Osteoblast (primary cell): Measurements from ENCODE around the gene JAK1. TPM values are rescaled to one million over a fixed set of nuclear protein-coding genes. Genes with fewer than 3 reads are reported as not detected.

Source experiments
- DNase-seq: peaks from one replicate; pipeline ENCODE4 v3.0.0; 2011; ENCODE audit warnings: low spot score, mixed read lengths; ENCODE audit not compliant: insufficient read length; ENCODE audit errors: missing footprints
- H2AFZ ChIP-seq: 2 replicates; pipeline ENCODE4 v1.6.0; 2011; ENCODE audit warnings: mild to moderate bottlenecking, low read length
- H3K27ac ChIP-seq: 2 replicates; pipeline ENCODE4 v1.5.1; 2011; ENCODE audit warnings: mild to moderate bottlenecking, low read depth, low read length, moderate library complexity
- H3K27me3 ChIP-seq: 2 replicates; pipeline ENCODE4 v1.6.0; 2012; ENCODE audit warnings: mild to moderate bottlenecking, control low read depth, inconsistent platforms, low read length, moderate library complexity; ENCODE audit not compliant: insufficient read depth
- H3K36me3 ChIP-seq: 2 replicates; pipeline ENCODE4 v1.5.1; 2011; ENCODE audit warnings: mild to moderate bottlenecking, low read length, control low read depth, moderate library complexity; ENCODE audit not compliant: insufficient read depth
- H3K4me1 ChIP-seq: 2 replicates; pipeline ENCODE4 v1.5.1; 2011; ENCODE audit warnings: mild to moderate bottlenecking, low read length, control low read depth, moderate library complexity; ENCODE audit not compliant: insufficient read depth
- H3K4me2 ChIP-seq: 2 replicates; pipeline ENCODE4 v1.6.0; 2011; ENCODE audit warnings: mild to moderate bottlenecking, low read length; ENCODE audit not compliant: insufficient read depth
- H3K4me3 ChIP-seq: fragments of 200-600 bp; sonication (generic); 3 replicates; pipeline ENCODE4 v1.5.1; 2012; ENCODE audit warnings: mild to moderate bottlenecking, low read length, inconsistent platforms; ENCODE audit not compliant: insufficient read depth
- H3K79me2 ChIP-seq: 2 replicates; pipeline ENCODE4 v1.6.0; 2012; ENCODE audit warnings: mild to moderate bottlenecking, low read length, control low read depth, inconsistent platforms; ENCODE audit not compliant: insufficient read depth
- H3K9me3 ChIP-seq: 2 replicates; pipeline ENCODE4 v1.5.1; 2011; ENCODE audit warnings: low read depth, low read length, control low read depth
- H4K20me1 ChIP-seq: 2 replicates; pipeline ENCODE4 v1.6.0; 2012; ENCODE audit warnings: mild to moderate bottlenecking, low read length, control low read depth; ENCODE audit not compliant: insufficient read depth
- CTCF ChIP-seq: IDR thresholded peaks from 2 replicates; pipeline ENCODE4 v1.5.1; 2011; ENCODE audit warnings: mild to moderate bottlenecking, low read depth, low read length, moderate library complexity; ENCODE audit errors: extremely low read depth
- total RNA-seq: library from RNA; depleted of rRNA; stranded (reverse); fragments of >200 nt; gene quantifications from 2 replicates; pipeline ENCODE4 v1.2.3, GENCODE V29; 2012

The JAK1 gene
- total RNA-seq, 1 donor, result 197 TPM

- no peaks in the 10 kb centered on the region for H3K9me3 ChIP-seq
- H3K79me2 ChIP-seq, result peaks cover 78% of the 10 kb centered on the region
- H3K27me3 ChIP-seq, result no peaks in the 10 kb centered on the region
- H3K4me1 ChIP-seq, result peaks cover 22% of the 10 kb centered on the region
- H3K36me3 ChIP-seq, result no peaks in the 10 kb centered on the region
- H3K4me3 ChIP-seq, result no peak overlapping the region
- no peak overlapping the region for H3K27ac ChIP-seq
- TF ChIP-seq CTCF, result no peak
- no peak overlapping the region for H2AFZ ChIP-seq
- no peak overlapping the region for H3K4me2 ChIP-seq
- peaks cover 28% of the 10 kb centered on the region for H4K20me1 ChIP-seq
- DNase-seq, result no peak
Measured at GRCh38 chr1:64929221-64929620, 37.1 kb downstream of the JAK1 start.

GRCh38 chr1:64928325-64928724, 38.0 kb downstream of the JAK1 start:
- H4K20me1 ChIP-seq, result peaks cover 28% of the 10 kb centered on the region
- TF ChIP-seq CTCF, result no peak

GRCh38 chr1:64925594-64925993, 40.8 kb downstream of the JAK1 start:
- H4K20me1 ChIP-seq, result peaks cover 22% of the 10 kb centered on the region
- no peak overlapping the region for H3K4me3 ChIP-seq
- no peak overlapping the region for H2AFZ ChIP-seq
- no peak for TF ChIP-seq CTCF
- no peak for DNase-seq
- peaks cover 81% of the 10 kb centered on the region for H3K79me2 ChIP-seq
- H3K27me3 ChIP-seq, result no peaks in the 10 kb centered on the region
- no peaks in the 10 kb centered on the region for H3K9me3 ChIP-seq
- H3K36me3 ChIP-seq, result no peaks in the 10 kb centered on the region
- peaks cover 39% of the 10 kb centered on the region for H3K4me1 ChIP-seq
- H3K27ac ChIP-seq, result no peak overlapping the region
- H3K4me2 ChIP-seq, result no peak overlapping the region

More at GRCh38 chr1:64928325-64928724, 38.0 kb downstream of the JAK1 start:
- no peaks in the 10 kb centered on the region for H3K27me3 ChIP-seq
- H3K27ac ChIP-seq, result no peak overlapping the region
- peaks cover 83% of the 10 kb centered on the region for H3K79me2 ChIP-seq
- no peaks in the 10 kb centered on the region for H3K9me3 ChIP-seq
- no peak overlapping the region for H2AFZ ChIP-seq
- no peak overlapping the region for H3K4me3 ChIP-seq
- peaks cover 22% of the 10 kb centered on the region for H3K4me1 ChIP-seq
- no peak for DNase-seq
- no peaks in the 10 kb centered on the region for H3K36me3 ChIP-seq
- no peak overlapping the region for H3K4me2 ChIP-seq

- Histone ChIP-seq H3K27me3 (no peaks in the 10 kb centered on the region), H2AFZ (no peak overlapping the region), H3K36me3 (no peaks in the 10 kb centered on the region), H4K20me1 (peaks cover 20% of the 10 kb centered on the region), H3K27ac (peak overlapping the region; percentile 31), H3K4me2 (no peak overlapping the region), H3K79me2 (peaks cover 79% of the 10 kb centered on the region), H3K9me3 (no peaks in the 10 kb centered on the region), H3K4me3 (no peak overlapping the region), H3K4me1 (peaks cover 45% of the 10 kb centered on the region)
- TF ChIP-seq CTCF, result no peak
- DNase-seq, result no peak
Measured at GRCh38 chr1:64923294-64923718, 43.0 kb downstream of the JAK1 start.
